OCI-LY3 (cell line): Measurements from ENCODE around the gene YIPF4.

Source experiments
- H2AFZ ChIP-seq: fragments of 200-600, 300-600 bp; shearing (Covaris generic); 2 replicates; pipeline ENCODE4 v1.6.0; 2014; ENCODE audit warnings: antibody characterized with exemption, low read depth, low read length
- H3K27ac ChIP-seq: fragments of 200-600, 300-600 bp; sonication (generic); 2 replicates; pipeline ENCODE4 v1.5.1; 2014; ENCODE audit warnings: mild to moderate bottlenecking, low read length, moderate library complexity, mixed read lengths
- H3K27me3 ChIP-seq: fragments of 200-600, 300-600 bp; sonication (generic); 2 replicates; pipeline ENCODE4 v1.6.1; 2014; ENCODE audit warnings: low read depth, low read length, mixed read lengths
- H3K36me3 ChIP-seq: fragments of 200-600, 300-600 bp; sonication (generic); replicated peaks from 2 replicates; pipeline ENCODE3; 2014; ENCODE audit warnings: low read depth, low read length, mixed read lengths
- H3K4me1 ChIP-seq: fragments of 300-600, 200-600 bp; sonication (generic); 2 replicates; pipeline ENCODE4 v1.6.1; 2014; ENCODE audit warnings: low read length, mixed read lengths
- H3K4me2 ChIP-seq: fragments of 200-600, 300-600 bp; sonication (generic); 2 replicates; pipeline ENCODE4 v1.6.1; 2014; ENCODE audit warnings: low read length, mixed read lengths
- H3K4me3 ChIP-seq: fragments of 300-600, 200-600 bp; sonication (generic); 2 replicates; pipeline ENCODE4 v1.5.1; 2014; ENCODE audit warnings: antibody characterized with exemption, mild to moderate bottlenecking, low read length, moderate library complexity
- H3K79me2 ChIP-seq: fragments of 300-600, 200-600 bp; shearing (Covaris generic); 2 replicates; pipeline ENCODE4 v1.6.1; 2014; ENCODE audit warnings: mild to moderate bottlenecking, low read length, mixed read lengths
- H3K9ac ChIP-seq: fragments of 300-600, 200-600 bp; shearing (Covaris generic); 2 replicates; pipeline ENCODE4 v1.6.0; 2014; ENCODE audit warnings: mild to moderate bottlenecking, low read length, moderate library complexity
- H3K9me3 ChIP-seq: fragments of 200-600, 300-600 bp; shearing (Covaris generic); 2 replicates; pipeline ENCODE4 v1.6.1; 2014; ENCODE audit warnings: low read length, mixed read lengths; ENCODE audit not compliant: insufficient read depth
- H4K20me1 ChIP-seq: fragments of 200-600, 300-600 bp; sonication (generic); 2 replicates; pipeline ENCODE4 v1.6.1; 2016; ENCODE audit warnings: low read length, mixed read lengths; ENCODE audit not compliant: insufficient read depth
- EZH2phosphoT487 ChIP-seq: fragments of 200-600 bp; shearing (Covaris generic); IDR thresholded peaks from 2 replicates; pipeline ENCODE4 v1.6.1; 2018; ENCODE audit warnings: antibody characterized with exemption, mixed run types, low read depth
- TF ChIP-seq, protein P1 (sequence below): fragments of 200-600, 300-600 bp; sonication (generic); IDR thresholded peaks from 2 replicates; pipeline ENCODE4 v1.5.1; 2014; ENCODE audit warnings: antibody characterized with exemption, low read length, low read depth

YIPF4 gene

DNA sequence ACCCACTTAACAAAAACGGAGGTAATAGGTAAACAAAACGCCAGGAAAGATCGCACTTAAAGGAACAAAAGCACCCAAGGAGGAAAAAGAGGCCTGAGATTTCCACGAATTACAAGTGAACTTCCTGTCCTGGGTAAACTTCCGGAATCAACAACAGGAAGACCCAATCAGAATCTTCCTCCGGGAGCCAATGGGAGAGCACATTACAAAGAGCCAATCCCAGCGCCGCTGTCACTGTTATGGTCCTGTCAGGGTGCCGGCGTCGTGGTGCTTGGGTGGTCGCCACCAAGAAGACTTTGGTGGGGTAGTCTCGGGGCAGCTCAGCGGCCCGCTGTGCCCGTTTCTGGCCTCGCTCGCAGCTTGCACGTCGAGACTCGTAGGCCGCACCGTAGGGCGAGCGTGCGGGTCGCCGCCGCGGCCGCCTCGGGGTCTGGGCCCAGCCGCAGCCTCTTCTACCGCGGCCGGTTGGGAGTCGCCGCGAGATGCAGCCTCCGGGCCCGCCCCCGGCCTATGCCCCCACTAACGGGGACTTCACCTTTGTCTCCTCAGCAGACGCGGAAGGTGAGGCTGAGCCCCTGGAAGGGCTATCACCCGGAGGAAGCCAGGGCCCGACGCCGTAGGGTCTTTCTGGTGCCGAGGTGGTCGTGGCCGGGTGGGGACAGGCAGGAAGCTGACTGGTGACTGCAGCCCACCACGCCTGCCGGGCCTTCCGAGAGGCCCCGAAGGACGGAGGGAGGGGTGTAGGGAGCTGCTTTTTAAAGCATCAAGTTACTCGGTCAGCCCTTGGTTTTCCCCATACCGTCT, at the start of gene YIPF4:
YIPF4 (plus strand) TSS at position 231 of the 804 bp plus-strand sequence; CDS start at position 483, 252 bp downstream.
- H3K27me3 ChIP-seq = no peaks in the 10 kb centered on the region
- H2AFZ ChIP-seq = peak within 1 kb of the TSS; percentile 83
- H3K4me1 ChIP-seq = peaks cover 12% of the 10 kb centered on the region
- no peak for TF ChIP-seq EZH2phosphoT487
- TF ChIP-seq, protein P1, sequence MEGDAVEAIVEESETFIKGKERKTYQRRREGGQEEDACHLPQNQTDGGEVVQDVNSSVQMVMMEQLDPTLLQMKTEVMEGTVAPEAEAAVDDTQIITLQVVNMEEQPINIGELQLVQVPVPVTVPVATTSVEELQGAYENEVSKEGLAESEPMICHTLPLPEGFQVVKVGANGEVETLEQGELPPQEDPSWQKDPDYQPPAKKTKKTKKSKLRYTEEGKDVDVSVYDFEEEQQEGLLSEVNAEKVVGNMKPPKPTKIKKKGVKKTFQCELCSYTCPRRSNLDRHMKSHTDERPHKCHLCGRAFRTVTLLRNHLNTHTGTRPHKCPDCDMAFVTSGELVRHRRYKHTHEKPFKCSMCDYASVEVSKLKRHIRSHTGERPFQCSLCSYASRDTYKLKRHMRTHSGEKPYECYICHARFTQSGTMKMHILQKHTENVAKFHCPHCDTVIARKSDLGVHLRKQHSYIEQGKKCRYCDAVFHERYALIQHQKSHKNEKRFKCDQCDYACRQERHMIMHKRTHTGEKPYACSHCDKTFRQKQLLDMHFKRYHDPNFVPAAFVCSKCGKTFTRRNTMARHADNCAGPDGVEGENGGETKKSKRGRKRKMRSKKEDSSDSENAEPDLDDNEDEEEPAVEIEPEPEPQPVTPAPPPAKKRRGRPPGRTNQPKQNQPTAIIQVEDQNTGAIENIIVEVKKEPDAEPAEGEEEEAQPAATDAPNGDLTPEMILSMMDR = no peak
- no peaks in the 10 kb centered on the region for H4K20me1 ChIP-seq
- peaks cover 3% of the 10 kb centered on the region for H3K36me3 ChIP-seq
- peaks cover 28% of the 10 kb centered on the region for H3K79me2 ChIP-seq
- peak within 1 kb of the TSS; percentile 94 for H3K4me3 ChIP-seq
- H3K9me3 ChIP-seq = no peaks in the 10 kb centered on the region
- H3K27ac ChIP-seq = peak within 1 kb of the TSS; percentile 45
- peak within 1 kb of the TSS; percentile 78 for H3K9ac ChIP-seq
- H3K4me2 ChIP-seq = peak within 1 kb of the TSS; percentile 72

DNA sequence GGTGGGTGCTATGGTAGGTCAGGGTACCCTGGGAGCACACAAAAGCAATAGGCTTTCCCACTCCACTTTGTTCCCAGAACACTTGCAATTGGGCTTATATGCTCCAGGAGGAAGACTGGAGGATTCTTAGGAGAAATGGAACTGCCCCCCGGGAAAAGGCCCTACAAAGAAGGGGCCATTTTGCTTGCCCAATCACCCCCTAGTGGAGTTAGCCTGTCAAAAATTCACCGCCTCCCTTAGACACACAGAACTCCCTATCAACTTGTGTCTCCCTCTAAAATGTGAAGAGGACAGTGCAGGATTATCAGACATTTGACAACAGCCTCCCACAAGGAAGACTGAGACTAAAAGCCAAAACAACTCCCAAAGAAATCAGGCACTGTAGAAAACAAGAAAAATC, 49.5 kb upstream of the YIPF4 start:
- Histone ChIP-seq H2AFZ (no peak overlapping the region), H3K27ac (no peak overlapping the region), H3K79me2 (no peaks in the 10 kb centered on the region), H3K4me3 (no peak overlapping the region), H3K9me3 (no peaks in the 10 kb centered on the region), H3K9ac (no peak overlapping the region), H4K20me1 (no peaks in the 10 kb centered on the region), H3K36me3 (peaks cover 3% of the 10 kb centered on the region), H3K4me2 (no peak overlapping the region), H3K27me3 (no peaks in the 10 kb centered on the region), H3K4me1 (peaks cover 4% of the 10 kb centered on the region)
- TF ChIP-seq EZH2phosphoT487 = no peak
- TF ChIP-seq, protein P1 = no peak

DNA sequence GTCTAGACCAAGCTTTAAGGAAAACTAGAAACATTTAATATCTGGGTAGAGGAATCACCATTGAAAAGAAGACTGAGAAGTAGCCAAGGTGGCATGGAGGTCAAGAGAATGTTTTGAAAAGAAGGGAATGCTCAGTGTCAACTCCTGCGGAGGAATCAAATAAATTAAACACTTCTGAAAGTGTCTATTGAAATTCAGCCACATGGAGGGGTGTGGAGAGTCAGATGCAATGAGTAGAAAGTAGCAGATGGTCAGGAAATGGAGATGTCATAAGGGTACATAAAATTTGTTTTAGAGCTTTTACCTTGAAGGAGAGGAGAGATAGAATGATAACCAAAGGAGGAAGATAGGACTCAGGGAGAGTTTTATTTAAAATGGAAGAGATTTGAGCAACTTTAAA, 48.1 kb upstream of the YIPF4 start:
- no peak for TF ChIP-seq EZH2phosphoT487
- TF ChIP-seq, protein P1 = no peak
- H4K20me1 ChIP-seq = no peaks in the 10 kb centered on the region
- no peak overlapping the region for H3K9ac ChIP-seq
- no peaks in the 10 kb centered on the region for H3K9me3 ChIP-seq
- H3K4me2 ChIP-seq = no peak overlapping the region
- no peaks in the 10 kb centered on the region for H3K36me3 ChIP-seq
- no peak overlapping the region for H2AFZ ChIP-seq
- no peaks in the 10 kb centered on the region for H3K4me1 ChIP-seq
- no peak overlapping the region for H3K27ac ChIP-seq
- H3K27me3 ChIP-seq = no peaks in the 10 kb centered on the region
- H3K4me3 ChIP-seq = no peak overlapping the region
- no peaks in the 10 kb centered on the region for H3K79me2 ChIP-seq

DNA sequence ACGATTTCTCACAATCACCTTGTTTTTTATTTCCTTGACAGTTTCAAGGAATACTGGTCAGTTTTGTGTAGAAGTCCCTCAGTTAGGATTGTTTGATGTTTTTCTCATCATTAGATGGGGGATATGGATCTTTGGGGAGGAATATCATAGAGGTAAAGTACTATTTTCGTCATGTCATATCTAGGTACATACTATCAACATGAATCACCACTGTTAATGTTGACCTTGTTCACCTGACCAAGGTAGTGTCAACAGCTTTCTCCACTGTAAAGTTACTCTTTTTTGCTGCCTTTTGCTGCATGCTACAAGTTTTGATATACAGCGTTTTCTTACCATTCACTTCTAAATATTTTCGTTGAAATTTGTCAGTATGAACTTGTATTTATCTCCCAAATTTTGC, 45.7 kb upstream of the YIPF4 start:
- Histone ChIP-seq H3K27ac (no peak overlapping the region), H3K9me3 (no peaks in the 10 kb centered on the region), H3K4me2 (no peak overlapping the region), H3K9ac (no peak overlapping the region), H3K4me1 (no peaks in the 10 kb centered on the region), H2AFZ (no peak overlapping the region), H3K79me2 (no peaks in the 10 kb centered on the region), H4K20me1 (no peaks in the 10 kb centered on the region), H3K27me3 (no peaks in the 10 kb centered on the region), H3K4me3 (no peak overlapping the region), H3K36me3 (no peaks in the 10 kb centered on the region)
- TF ChIP-seq, protein P1 = no peak
- TF ChIP-seq EZH2phosphoT487 = no peak
